HEK293T (cell line): ENCODE measurements around the gene EYS.

Experiments
- ARNT ChIP-seq: fragments of 450-650 bp; IDR thresholded peaks from 2 replicates; pipeline ENCODE4 v1.6.1; 2017; ENCODE audit warnings: mild to moderate bottlenecking
- HDGF ChIP-seq: fragments of 450-650 bp; IDR thresholded peaks from 2 replicates; pipeline ENCODE4 v1.6.1; 2017; ENCODE audit warnings: antibody characterized with exemption, borderline replicate concordance
- SP1 ChIP-seq: fragments of 450-650 bp; IDR thresholded peaks from 2 replicates; pipeline ENCODE4 v1.6.1; 2017

DNA sequence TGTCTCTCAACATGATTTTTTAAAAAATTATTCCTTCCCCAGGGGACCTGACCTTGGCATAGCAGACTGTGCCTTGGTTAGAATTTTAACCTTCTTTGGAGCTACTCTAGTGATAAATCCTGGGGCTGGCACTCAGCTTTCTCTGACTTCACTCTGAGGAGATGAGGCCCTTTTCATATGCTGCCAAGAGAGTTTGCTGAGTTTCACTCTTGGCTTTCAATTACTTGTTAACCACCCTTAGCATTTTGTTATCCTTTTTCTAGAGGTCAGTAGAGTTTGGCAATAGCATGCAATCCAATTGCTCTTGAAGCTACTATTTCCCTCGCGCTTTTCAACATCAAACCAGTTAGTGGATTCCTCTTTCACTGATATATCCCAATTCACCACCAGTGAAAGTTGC is 920.3 kb downstream of the EYS start:
- TF ChIP-seq HDGF (no peak), SP1 (no peak), ARNT (no peak)
